Small intestine (tissue), 7 donors: ENCODE data around the gene FUT8. TPM values are rescaled to one million over a fixed set of nuclear protein-coding genes. Genes with fewer than 3 reads are reported as not detected.

Experiments used
- DNase-seq, 2 donors: peaks; one replicate each; pipeline versions ENCODE4 v3.0.0 to v3.0.0-alpha.2; 2013
- FAIRE-seq: peaks from 2 replicates; lab custom pipeline; 2012; peaks lifted over from hg19 to GRCh38; lab: Jason Lieb, UNC
- H3K27ac ChIP-seq, 3 donors: one replicate each; pipeline ENCODE4 v1.5.1; 2013; ENCODE audit warnings: low read length in 2 of 3, mild to moderate bottlenecking in 2 of 3, control low read depth in 1 of 3, inconsistent platforms in 1 of 3, low read depth in 1 of 3, moderate library complexity in 1 of 3
- H3K27me3 ChIP-seq, 3 donors: one replicate each; pipeline ENCODE4 v1.6.1; 2013; ENCODE audit warnings: low read length in 3 of 3, inconsistent platforms in 1 of 3; ENCODE audit not compliant: control insufficient read depth in 3 of 3, insufficient read depth in 3 of 3
- H3K36me3 ChIP-seq, 3 donors: one replicate each; pipeline ENCODE4 v1.6.1; 2013; ENCODE audit warnings: low read length in 3 of 3, inconsistent platforms in 1 of 3, low read depth in 1 of 3, mild to moderate bottlenecking in 1 of 3, moderate library complexity in 1 of 3; ENCODE audit not compliant: control insufficient read depth in 3 of 3, insufficient read depth in 2 of 3
- H3K4me1 ChIP-seq, 3 donors: one replicate each; pipeline ENCODE4 v1.6.1; 2013; ENCODE audit warnings: low read length in 2 of 3, inconsistent platforms in 1 of 3, low read depth in 1 of 3, mild to moderate bottlenecking in 1 of 3, moderate library complexity in 1 of 3; ENCODE audit not compliant: control insufficient read depth in 3 of 3, insufficient read depth in 2 of 3
- H3K4me3 ChIP-seq, 3 donors: one replicate each; pipeline ENCODE4 v1.5.1; 2013; ENCODE audit warnings: low read length in 3 of 3, control low read depth in 1 of 3, inconsistent platforms in 1 of 3, low read depth in 1 of 3, mild to moderate bottlenecking in 1 of 3, moderate library complexity in 1 of 3
- H3K9me3 ChIP-seq, 2 donors: one replicate each; pipeline ENCODE4 v1.6.1; 2013; ENCODE audit warnings: low read depth in 1 of 2, low read length in 1 of 2; ENCODE audit not compliant: control insufficient read depth in 2 of 2, insufficient read depth in 1 of 2
- WGBS, 3 donors: extraction: QIAGEN DNeasy Blood & Tissue Kit; methylation state at CpG; one replicate each; pipeline ENCODE4 v1.1.7; 2013; 5-methylcytosine and 5-hydroxymethylcytosine counted together
- polyA plus RNA-seq, 4 donors: library from polyadenylated mRNA; stranded (reverse) in 3 of 4; unstranded in 1 of 4; fragments of 200-250 nt in 3 of 4; fragments of 120-200 nt in 1 of 4; gene quantifications; one replicate each; pipeline versions ENCODE4 v1.2.1 to v1.2.3, GENCODE V29; 2013
- donor health status: healthy with polysubstance abuse.
- donor health status: control.
- donor health status: control.
- donor health status: Bipolar disorder and iron deficiency.
- donor health status: healthy.

FUT8 gene
- polyA plus RNA-seq, 4 donors: 4.7 to 81.3 (median 28.6) TPM

DNA sequence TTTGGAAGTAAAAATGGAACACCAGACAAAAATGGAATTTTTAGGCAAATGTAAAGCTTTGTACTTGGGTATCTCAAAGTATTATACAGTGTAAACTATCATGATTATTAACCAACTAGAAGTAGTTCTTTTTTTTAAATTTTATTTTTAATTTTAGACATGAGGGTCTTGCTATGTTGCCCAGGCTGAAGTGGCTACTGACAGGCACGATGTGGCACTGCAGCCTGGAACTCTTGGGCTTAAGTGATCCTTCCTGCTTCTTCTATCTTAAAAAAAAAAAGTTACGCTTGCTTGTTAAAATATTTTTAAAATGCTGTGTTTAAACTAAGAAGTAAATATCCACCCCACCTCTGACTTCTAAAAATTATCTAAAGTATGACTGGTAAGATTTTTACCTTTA lies 1.9 kb upstream of the FUT8 start:
- Histone ChIP-seq H3K4me1 (peaks cover 0 to 2% (median 0%) of the 10 kb centered on the region in 3 donors), H3K36me3 (no peaks in the 10 kb centered on the region), H3K27me3 (no peaks in the 10 kb centered on the region), H3K27ac (peak overlapping the region in 1 of 3 donors; percentile 95), H3K9me3 (no peaks in the 10 kb centered on the region), H3K4me3 (no peak overlapping the region)
- FAIRE-seq (no peak), DNase-seq (no peak)
- WGBS, 3 donors: 83 to 89% (median 89%) methylated on average over 2 of the region's 2 CpGs

DNA sequence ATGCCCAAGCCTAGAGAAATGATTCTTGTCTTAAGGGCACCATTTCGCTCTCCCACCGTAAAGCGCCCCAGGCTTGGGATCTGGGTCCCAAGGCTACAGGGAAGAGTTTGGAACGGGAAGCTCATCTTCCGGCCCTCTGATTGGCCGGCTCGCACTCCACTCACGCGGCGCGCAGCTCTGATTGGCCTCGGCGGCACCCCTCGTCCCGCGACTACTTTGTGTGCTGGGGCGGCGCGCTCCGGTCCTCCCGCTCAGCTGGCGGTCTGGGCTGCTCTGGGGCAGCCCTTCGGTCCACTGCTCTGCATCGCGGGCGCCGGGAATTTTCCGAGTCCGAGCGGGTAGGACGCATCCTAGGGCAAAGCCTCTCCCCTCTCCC lies 886 bp upstream of the FUT8 start:
- H3K4me3 ChIP-seq: peak overlapping the region; percentile 88 to 100 (median 95)
- no peaks in the 10 kb centered on the region for H3K36me3 ChIP-seq
- FAIRE-seq (no peak), DNase-seq (peak; percentile 94 to 95)
- H3K27me3 ChIP-seq: no peaks in the 10 kb centered on the region
- H3K27ac ChIP-seq: peak overlapping the region; percentile 95 to 99 (median 95)
- H3K9me3 ChIP-seq: no peaks in the 10 kb centered on the region
- 0% methylated on average over 31 of the region's 31 CpGs for WGBS, 3 donors
- peaks cover 0 to 3% (median 0%) of the 10 kb centered on the region in 3 donors for H3K4me1 ChIP-seq

GRCh38 chr14:65412856-65413738 lies 567 bp downstream of the FUT8 start:
- no peaks in the 10 kb centered on the region for H3K27me3 ChIP-seq
- DNase-seq (peak; percentile 66 to 87), FAIRE-seq (no peak)
- H3K27ac ChIP-seq: peak overlapping the region; percentile 95 to 99 (median 95)
- WGBS, 3 donors: 0 to 1% (median 0%) methylated on average over 60 to 87 of the region's 87 CpGs
- H3K36me3 ChIP-seq: no peaks in the 10 kb centered on the region
- no peaks in the 10 kb centered on the region for H3K9me3 ChIP-seq
- peaks cover 0 to 3% (median 0%) of the 10 kb centered on the region in 3 donors for H3K4me1 ChIP-seq
- peak overlapping the region; percentile 87 to 100 (median 95) for H3K4me3 ChIP-seq

DNA sequence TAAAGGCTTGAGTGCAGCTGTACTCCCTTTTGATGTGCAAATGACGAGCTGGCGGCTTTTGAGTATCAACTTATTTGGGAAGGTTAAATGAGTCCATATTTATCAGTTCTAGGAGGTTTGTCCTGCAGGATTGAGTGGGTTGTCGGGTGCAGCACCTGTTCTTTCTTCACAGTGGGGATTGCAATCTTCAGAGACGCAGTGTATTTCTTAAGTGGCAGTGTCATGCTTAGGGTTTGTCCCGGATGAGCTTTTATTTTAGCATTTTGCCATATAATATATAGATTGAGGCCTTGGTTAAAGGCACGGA lies 1.2 kb downstream of the FUT8 start:
- peak overlapping the region; percentile 95 to 99 (median 95) for H3K27ac ChIP-seq
- FAIRE-seq (no peak), DNase-seq (no peak)
- peak overlapping the region; percentile 87 to 100 (median 95) for H3K4me3 ChIP-seq
- no peaks in the 10 kb centered on the region for H3K36me3 ChIP-seq
- WGBS, 3 donors: 1 to 11% (median 4%) methylated on average over 6 of the region's 6 CpGs
- peaks cover 0 to 3% (median 2%) of the 10 kb centered on the region in 3 donors for H3K4me1 ChIP-seq
- H3K9me3 ChIP-seq: no peaks in the 10 kb centered on the region
- H3K27me3 ChIP-seq: no peaks in the 10 kb centered on the region

DNA sequence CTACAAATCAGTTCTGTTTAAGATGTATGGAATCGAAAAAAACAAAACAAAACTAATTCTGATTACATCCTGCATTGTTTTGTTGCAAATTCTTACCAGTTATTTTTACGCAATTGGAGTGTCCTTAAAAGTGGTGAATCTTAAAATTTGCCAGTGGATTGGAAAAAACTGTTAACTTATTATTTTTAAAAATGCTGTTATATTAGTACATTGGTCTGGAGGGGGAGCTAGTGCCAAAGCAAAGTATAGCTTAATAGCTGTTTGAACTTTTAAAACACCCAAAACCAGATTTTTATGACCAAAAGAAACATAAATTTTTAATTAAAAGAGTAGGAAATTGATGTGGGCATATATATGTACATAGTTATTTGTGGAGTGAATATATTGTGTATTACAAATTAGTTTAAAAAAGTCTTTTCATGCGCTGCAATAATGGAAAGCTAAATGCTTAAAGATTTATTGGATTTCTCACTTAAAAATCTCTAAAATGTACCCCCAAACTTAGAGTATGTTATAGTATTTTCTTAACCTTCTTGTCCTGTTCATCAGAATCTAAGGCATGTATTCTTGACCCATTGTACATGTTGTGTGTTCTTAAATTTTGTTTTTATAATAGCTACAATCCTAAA lies 2.5 kb downstream of the FUT8 start:
- peak; percentile 39 to 42 for DNase-seq
- Histone ChIP-seq H3K9me3 (no peaks in the 10 kb centered on the region), H3K36me3 (no peaks in the 10 kb centered on the region), H3K4me3 (no peak overlapping the region), H3K4me1 (peaks cover 2 to 3% (median 2%) of the 10 kb centered on the region in 3 donors), H3K27ac (no peak overlapping the region), H3K27me3 (no peaks in the 10 kb centered on the region)
- FAIRE-seq: peak; percentile 86
- 15 to 51% (median 35%) methylated on average over 3 of the region's 3 CpGs for WGBS, 3 donors

DNA sequence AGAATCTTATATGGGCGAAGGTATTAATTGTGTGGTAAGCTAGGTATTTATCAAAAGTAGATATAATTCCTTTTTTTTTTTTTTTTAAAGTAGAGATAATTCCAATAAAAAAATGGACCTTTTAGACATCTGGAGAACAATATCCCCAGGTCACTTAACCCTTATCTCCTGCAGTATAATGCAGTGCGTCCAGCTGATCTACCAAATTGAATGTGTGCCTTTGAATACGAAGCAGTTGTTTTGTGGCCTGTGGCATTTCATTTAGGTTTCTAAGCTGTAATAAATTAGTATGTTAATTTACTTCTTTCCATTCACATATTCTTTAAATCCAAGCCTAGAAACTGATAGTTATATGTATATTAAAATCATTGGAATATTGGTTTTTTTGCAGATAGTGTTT lies 3.1 kb downstream of the FUT8 start:
- 18 to 57% (median 34%) methylated on average over 3 of the region's 3 CpGs for WGBS, 3 donors
- H3K9me3 ChIP-seq: no peaks in the 10 kb centered on the region
- FAIRE-seq (no peak), DNase-seq (no peak)
- peaks cover 2 to 3% (median 2%) of the 10 kb centered on the region in 3 donors for H3K4me1 ChIP-seq
- H3K4me3 ChIP-seq: no peak overlapping the region
- H3K27me3 ChIP-seq: no peaks in the 10 kb centered on the region
- H3K27ac ChIP-seq: no peak overlapping the region
- H3K36me3 ChIP-seq: no peaks in the 10 kb centered on the region

- no peak overlapping the region for H3K4me3 ChIP-seq
- no peak overlapping the region for H3K27ac ChIP-seq
- no peaks in the 10 kb centered on the region for H3K27me3 ChIP-seq
- H3K4me1 ChIP-seq: peaks cover 2 to 3% (median 2%) of the 10 kb centered on the region in 3 donors
- FAIRE-seq (peak; percentile 19), DNase-seq (no peak)
- peaks cover 0 to 3% (median 0%) of the 10 kb centered on the region in 3 donors for H3K36me3 ChIP-seq
- WGBS, 3 donors: 17 to 58% (median 33%) methylated on average over 5 of the region's 5 CpGs
- H3K9me3 ChIP-seq: no peaks in the 10 kb centered on the region
These were observed 7.2 kb downstream of the FUT8 start for GRCh38 chr14:65419593-65420252.
